HCT116 (cell line): ENCODE results near the gene EVA1A. TPM values are rescaled to one million over a fixed set of nuclear protein-coding genes. Genes with fewer than 3 reads are reported as not detected.

ENCODE experiments used
- ATAC-seq: fragments of 200-7000 bp; cut with Tn5 transposase; 2 replicates; pipeline ENCODE4 v1.9.1; 2020; ENCODE audit warnings: mild to moderate bottlenecking, moderate library complexity
- BruUV-seq: library from RNA; stranded (reverse); fragments of 400-500 nt; replicated peaks from 2 replicates; lab custom pipeline; 2021; lab: Mats Ljungman, UMichigan
- CTCF ChIA-PET: fragments of 300-600 bp; sonication (Branson Sonifier 250); formaldehyde crosslinking; loops from one replicate; lab custom pipeline; 2021; ENCODE audit warnings: antibody characterized with exemption; lab: Charles Lee
- POLR2A ChIA-PET: fragments of 300-600, 350-600 bp; sonication (Branson Sonifier 250); formaldehyde crosslinking; loops from one replicate; lab custom pipeline; 2021; ENCODE audit warnings: antibody characterized with exemption; lab: Charles Lee
- RAD21 ChIA-PET, 2 experiments: fragments of 300-600 bp; sonication (Branson Sonifier 250); formaldehyde crosslinking; loops; one replicate each; lab custom pipeline; 2023; ENCODE audit warnings: low total read pairs in 2 of 2; ENCODE audit not compliant: uncharacterized antibody in 2 of 2, unreplicated experiment in 2 of 2, low non-redundant PET in 1 of 2; lab: Charles Lee
- DNase-seq: peaks from one replicate; pipeline ENCODE4 v3.0.0-alpha.2; 2010; ENCODE audit warnings: low read depth, low spot score
- H2AFZ ChIP-seq: fragments of 200-600 bp; shearing (Covaris generic), sonication (generic); 2 replicates; pipeline ENCODE4 v1.6.1; 2017; ENCODE audit warnings: low read depth, mixed run types, mixed read lengths, antibody characterized with exemption, low read length; ENCODE audit not compliant: poor library complexity, severe bottlenecking
- H3K27ac ChIP-seq: 2 replicates; pipeline ENCODE4 v1.5.1; 2012; ENCODE audit warnings: low read depth, low read length
- H3K27me3 ChIP-seq: fragments of 200-600 bp; sonication (generic); 2 replicates; pipeline ENCODE4 v1.6.1; 2016; ENCODE audit warnings: mixed run types, low read length, mixed read lengths; ENCODE audit not compliant: insufficient read depth
- H3K36me3 ChIP-seq, 2 experiments: fragments of 200-500 bp in 1 of 2; fragments of 200-600 bp in 1 of 2; sonication (Bioruptor generic) in 1 of 2; sonication (generic) in 1 of 2; 2 replicates each; pipeline versions ENCODE4 v1.5.1 to v1.6.1; 2014 to 2016; ENCODE audit warnings: low read length in 2 of 2, inconsistent platforms in 1 of 2, mixed read lengths in 1 of 2, mixed run types in 1 of 2; ENCODE audit not compliant: insufficient read depth in 2 of 2, control insufficient read depth in 1 of 2
- H3K4me1 ChIP-seq, 2 experiments: fragments of 200-600 bp in 1 of 2; sonication (generic) in 1 of 2; 2 replicates each; pipeline versions ENCODE4 v1.5.1 to v1.6.1; 2012 to 2017; ENCODE audit warnings: low read length in 2 of 2, inconsistent platforms in 1 of 2, mild to moderate bottlenecking in 1 of 2, mixed read lengths in 1 of 2, mixed run types in 1 of 2, moderate library complexity in 1 of 2; ENCODE audit not compliant: insufficient read depth in 2 of 2, control insufficient read depth in 1 of 2
- H3K4me2 ChIP-seq: fragments of 200-600 bp; sonication (generic); 2 replicates; pipeline ENCODE4 v1.6.1; 2017; ENCODE audit warnings: mixed run types, low read length, mixed read lengths
- H3K4me3 ChIP-seq, 2 experiments: fragments of 200-600 bp in 1 of 2; sonication (generic) in 1 of 2; replicated peaks in 1 of 2; 2 replicates each; pipeline ENCODE4 v1.5.1; 2011 to 2016; ENCODE audit warnings: low read length in 2 of 2, control low read depth in 1 of 2, low read depth in 1 of 2, mild to moderate bottlenecking in 1 of 2, mixed read lengths in 1 of 2, mixed run types in 1 of 2
- H3K79me2 ChIP-seq: fragments of 200-600 bp; sonication (generic); 2 replicates; pipeline ENCODE4 v1.6.1; 2017; ENCODE audit warnings: mild to moderate bottlenecking, mixed run types, low read length, moderate library complexity, mixed read lengths; ENCODE audit not compliant: insufficient read depth
- H3K9ac ChIP-seq: fragments of 200-600 bp; sonication (generic); 2 replicates; pipeline ENCODE4 v1.6.1; 2016; ENCODE audit warnings: low read length, mixed read lengths
- H3K9me2 ChIP-seq: fragments of 200-600 bp; sonication (generic), shearing (Covaris generic); 2 replicates; pipeline ENCODE4 v1.6.1; 2017; ENCODE audit warnings: mixed run types, mild to moderate bottlenecking, moderate library complexity; ENCODE audit not compliant: insufficient read depth
- H3K9me3 ChIP-seq, 2 experiments: fragments of 200-500 bp in 1 of 2; fragments of 200-600 bp in 1 of 2; sonication (Bioruptor generic) in 1 of 2; sonication (generic) in 1 of 2; 2 replicates each; pipeline ENCODE4 v1.6.1; 2014 to 2017; ENCODE audit warnings: low read length in 2 of 2, mixed read lengths in 2 of 2, inconsistent platforms in 1 of 2, low read depth in 1 of 2, mild to moderate bottlenecking in 1 of 2, mixed run types in 1 of 2, moderate library complexity in 1 of 2; ENCODE audit not compliant: control insufficient read depth in 1 of 2, insufficient read depth in 1 of 2
- H4K20me1 ChIP-seq: fragments of 200-600 bp; sonication (generic), shearing (Covaris generic); 2 replicates; pipeline ENCODE4 v1.6.1; 2017; ENCODE audit warnings: mixed run types, mild to moderate bottlenecking, moderate library complexity; ENCODE audit not compliant: insufficient read depth
- ATF3 ChIP-seq: IDR thresholded peaks from 2 replicates; pipeline ENCODE4 v1.6.1; 2012
- CEBPB ChIP-seq: IDR thresholded peaks from 2 replicates; pipeline ENCODE4 v1.6.1; 2012; ENCODE audit warnings: low read depth
- EGR1 ChIP-seq: IDR thresholded peaks from 2 replicates; pipeline ENCODE4 v1.6.1; 2012; ENCODE audit warnings: low read depth
- ELF1 ChIP-seq: IDR thresholded peaks from 2 replicates; pipeline ENCODE4 v1.6.1; 2012; ENCODE audit warnings: low read depth, borderline replicate concordance
- EZH2phosphoT487 ChIP-seq: fragments of 200-600 bp; IDR thresholded peaks from 2 replicates; pipeline ENCODE4 v1.6.1; 2018; ENCODE audit warnings: antibody characterized with exemption, borderline replicate concordance
- MAX ChIP-seq: IDR thresholded peaks from 2 replicates; pipeline ENCODE4 v1.6.1; 2012
- POLR2A ChIP-seq: IDR thresholded peaks from 2 replicates; pipeline ENCODE4 v1.7.0; 2011; ENCODE audit warnings: borderline replicate concordance; ENCODE audit not compliant: insufficient read depth, insufficient read length; ENCODE audit errors: extremely low read depth
- RAD21 ChIP-seq: IDR thresholded peaks from 2 replicates; pipeline ENCODE4 v1.6.1; 2012; ENCODE audit warnings: low read depth, mild to moderate bottlenecking
- REST ChIP-seq: IDR thresholded peaks from 2 replicates; pipeline ENCODE4 v1.6.1; 2012; ENCODE audit warnings: low read depth
- SIN3A ChIP-seq: IDR thresholded peaks from 2 replicates; pipeline ENCODE4 v1.6.1; 2012; ENCODE audit warnings: low read depth
- SRF ChIP-seq: IDR thresholded peaks from 2 replicates; pipeline ENCODE4 v1.6.1; 2012; ENCODE audit warnings: low read depth
- TCF7L2 ChIP-seq: IDR thresholded peaks from 2 replicates; pipeline ENCODE4 v1.7.0; 2011; ENCODE audit warnings: borderline replicate concordance, inconsistent platforms; ENCODE audit not compliant: insufficient read depth, insufficient read length; ENCODE audit errors: extremely low read depth
- YY1 ChIP-seq: IDR thresholded peaks from 2 replicates; pipeline ENCODE4 v1.6.1; 2011; ENCODE audit warnings: low read length, low read depth, moderate library complexity, mild to moderate bottlenecking; ENCODE audit not compliant: insufficient replicate concordance; ENCODE audit errors: extremely low read depth
- ZBTB33 ChIP-seq: IDR thresholded peaks from 2 replicates; pipeline ENCODE4 v1.6.1; 2011; ENCODE audit warnings: mild to moderate bottlenecking, low read length, moderate library complexity; ENCODE audit not compliant: insufficient replicate concordance; ENCODE audit errors: extremely low read depth
- ZFX ChIP-seq: fragments of 450-650 bp; IDR thresholded peaks from 2 replicates; pipeline ENCODE4 v1.6.1; 2017
- ZNF274 ChIP-seq: fragments of 200-500 bp; sonication (Bioruptor generic); IDR thresholded peaks from 2 replicates; pipeline ENCODE4 v1.6.1; 2014; ENCODE audit warnings: mild to moderate bottlenecking, low read depth, low read length, inconsistent platforms
- intact Hi-C: fragments of 100-400 bp; cut with micrococcal nuclease; formaldehyde crosslinking; loops from 2 replicates; pipeline ENCODE4 v1.10.0; 2022
- total RNA-seq: library from RNA; stranded (reverse); gene quantifications from one replicate; pipeline ENCODE4 v1.2.1, GENCODE V29; 2021; ENCODE audit not compliant: unreplicated experiment

EVA1A gene
- total RNA-seq, 1 experiment from 2014 or later, result 2.8 TPM

- CTCF ChIA-PET, result interaction anchor here (0.7 to 2.0 kb wide), 2 partner anchors 11 to 65 kb away, joined by 3 to 5 read pairs; no protein-coding TSS in a partner anchor
- intact Hi-C loops, result no loop called here
- Histone ChIP-seq H4K20me1 (no peaks in the 10 kb centered on the region), H3K9ac (no peak overlapping the region), H3K4me3 (no peak overlapping the region), H3K27me3 (peaks cover 7% of the 10 kb centered on the region; the same call in 1 of the 2 replicates), H3K79me2 (no peaks in the 10 kb centered on the region), H3K9me2 (no peaks in the 10 kb centered on the region), H3K4me1 (peaks cover 4 to 6% of the 10 kb centered on the region in 2 experiments; a peak in 2 of 4 replicates), H3K9me3 (no peaks in the 10 kb centered on the region), H3K4me2 (no peak overlapping the region), H2AFZ (no peak overlapping the region), H3K27ac (no peak overlapping the region), H3K36me3 (no peaks in the 10 kb centered on the region)
- DNase-seq (no peak), ATAC-seq (no peak)
- TF ChIP-seq TCF7L2, result no peak
- TF ChIP-seq ATF3, result no peak
- no peak for TF ChIP-seq EZH2phosphoT487
- TF ChIP-seq YY1, result no peak
- no peak for TF ChIP-seq RAD21
- TF ChIP-seq CEBPB, result no peak
- no peak for TF ChIP-seq ZNF274
- TF ChIP-seq POLR2A, result no peak
- BruUV-seq, result no TSS peak
- RAD21 ChIA-PET, result no interaction called here
- POLR2A ChIA-PET, result no interaction called here
Observed at GRCh38 chr2:75563591-75563990, 2.9 kb upstream of the EVA1A start.

GRCh38 chr2:75562513-75562864 is 1.8 kb upstream of the EVA1A start:
- no peak overlapping the region for H3K4me2 ChIP-seq
- H3K9me3 ChIP-seq, result no peaks in the 10 kb centered on the region
- no peak overlapping the region for H3K9ac ChIP-seq
- intact Hi-C loops, result no loop called here
- H2AFZ ChIP-seq, result no peak overlapping the region
- DNase-seq (no peak), ATAC-seq (no peak)
- no peak overlapping the region for H3K4me3 ChIP-seq
- H3K27me3 ChIP-seq, result peaks cover 12% of the 10 kb centered on the region
- ChIA-PET RAD21 (no interaction called here), POLR2A (no interaction called here), CTCF (no interaction called here)
- H3K36me3 ChIP-seq, result no peaks in the 10 kb centered on the region
- no peaks in the 10 kb centered on the region for H4K20me1 ChIP-seq
- BruUV-seq, result no TSS peak
- no peaks in the 10 kb centered on the region for H3K79me2 ChIP-seq
- H3K27ac ChIP-seq, result no peak overlapping the region
- H3K9me2 ChIP-seq, result no peaks in the 10 kb centered on the region
- H3K4me1 ChIP-seq, result peaks cover 4 to 6% of the 10 kb centered on the region in 2 experiments; a peak in 2 of 4 replicates
- TF ChIP-seq ZFX (no peak), CEBPB (no peak), ELF1 (no peak), REST (no peak), MAX (no peak), TCF7L2 (no peak), EGR1 (no peak), ZBTB33 (no peak), SIN3A (no peak), SRF (no peak)
